ENCODE data around the gene SYT15.
"Not testable (repeated sequence)": the region's sequence is repeated elsewhere in the genome, so short reads cannot be mapped to it uniquely, and the experiment has no call there.

The SYT15 gene

GRCh38 chr10:46589589-46589988 is 10.7 kb downstream of the SYT15 start:
- not testable (repeated sequence) for DNase-seq

DNA sequence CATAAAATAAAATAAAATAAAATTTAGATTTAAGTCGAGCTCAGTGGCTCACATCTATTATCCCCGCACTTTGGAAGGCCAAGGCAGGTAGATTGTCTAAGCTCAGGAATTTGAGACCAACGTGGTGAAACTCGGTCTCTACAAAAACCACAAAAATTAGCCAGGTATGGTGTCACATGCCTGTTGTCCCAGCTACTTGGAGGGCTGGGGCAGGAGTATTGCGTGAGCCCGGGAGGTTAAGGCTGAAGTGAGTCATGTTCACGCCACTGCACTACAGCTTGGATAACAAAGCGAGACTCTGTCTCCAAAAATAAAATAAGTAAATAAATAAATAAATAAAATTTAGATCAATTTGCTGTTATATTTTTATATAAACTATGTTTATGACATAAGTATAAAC is 12.1 kb downstream of the SYT15 start:
- not testable (repeated sequence) for DNase-seq

DNA sequence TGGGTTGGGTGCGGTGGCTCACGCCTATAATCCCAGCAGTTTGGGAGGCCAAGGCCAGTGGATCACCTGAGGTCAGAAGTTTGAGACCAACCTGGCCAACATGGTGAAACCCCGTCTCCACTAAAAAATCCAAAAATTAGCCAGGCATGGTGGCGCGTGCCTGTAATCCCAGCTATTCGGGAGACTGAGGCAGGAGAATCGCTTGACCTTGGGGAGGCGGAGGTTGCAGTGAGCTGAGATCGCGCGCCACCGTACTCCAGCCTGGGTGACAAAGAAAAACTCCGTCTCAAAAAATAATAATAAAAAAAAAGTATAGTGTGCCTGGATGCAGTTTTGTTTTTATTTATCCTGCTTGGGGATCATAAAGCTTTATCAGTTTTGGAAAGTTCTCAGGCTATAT is 14.4 kb downstream of the SYT15 start:
- not testable (repeated sequence) for DNase-seq

DNA sequence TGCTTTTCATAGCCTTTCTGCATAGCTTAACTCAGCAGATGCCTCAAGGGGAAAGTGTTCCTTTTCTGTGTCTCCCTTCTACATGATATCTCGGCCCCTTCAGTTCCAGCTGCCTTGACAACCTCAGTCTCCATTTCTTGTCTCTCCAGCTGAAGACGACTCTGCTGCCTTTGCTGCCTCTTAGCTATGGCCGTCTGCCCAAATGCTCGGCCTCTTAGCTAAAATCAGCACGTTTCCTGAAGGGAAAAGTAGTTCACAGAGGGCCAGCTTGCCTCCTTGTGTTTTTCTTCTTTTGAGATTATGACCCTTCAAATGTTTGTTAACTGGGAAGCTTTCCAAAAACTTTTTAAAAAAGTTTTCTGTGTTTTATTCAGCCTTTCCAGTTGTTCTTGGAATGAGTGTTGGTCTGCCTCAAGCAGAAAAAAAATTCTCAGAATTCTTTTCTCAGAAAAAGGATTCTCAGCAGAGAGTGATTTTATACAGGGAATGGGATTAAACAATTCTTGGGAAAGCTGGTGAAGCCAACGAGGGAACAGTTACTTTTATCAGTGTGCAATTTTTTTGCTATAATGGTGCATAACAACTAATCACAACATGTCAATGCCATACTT is 15.6 kb downstream of the SYT15 start:
- DNase-seq: not testable (repeated sequence)

DNA sequence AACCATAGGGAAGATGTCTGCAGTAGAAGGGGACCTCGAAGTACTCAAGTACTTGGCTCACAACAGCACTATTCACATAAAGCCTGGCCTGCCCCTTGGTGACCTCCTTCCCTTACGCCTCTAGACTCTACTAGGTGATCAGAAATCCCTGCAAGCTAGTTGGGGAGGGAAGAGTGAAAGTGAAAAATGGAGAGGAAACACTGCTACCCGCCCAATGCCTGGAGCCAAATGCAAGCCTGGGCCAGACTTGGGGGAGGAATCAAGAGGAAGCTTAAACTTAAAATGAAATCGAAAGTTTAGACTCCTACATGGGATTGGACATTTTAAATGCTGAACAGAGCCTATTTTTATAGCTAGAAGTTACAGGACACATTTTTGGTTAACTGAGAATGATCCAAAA is 17.6 kb downstream of the SYT15 start:
- DNase-seq: not testable (repeated sequence)

GRCh38 chr10:46597616-46598246 is 18.8 kb downstream of the SYT15 start:
- not testable (repeated sequence) for DNase-seq

DNA sequence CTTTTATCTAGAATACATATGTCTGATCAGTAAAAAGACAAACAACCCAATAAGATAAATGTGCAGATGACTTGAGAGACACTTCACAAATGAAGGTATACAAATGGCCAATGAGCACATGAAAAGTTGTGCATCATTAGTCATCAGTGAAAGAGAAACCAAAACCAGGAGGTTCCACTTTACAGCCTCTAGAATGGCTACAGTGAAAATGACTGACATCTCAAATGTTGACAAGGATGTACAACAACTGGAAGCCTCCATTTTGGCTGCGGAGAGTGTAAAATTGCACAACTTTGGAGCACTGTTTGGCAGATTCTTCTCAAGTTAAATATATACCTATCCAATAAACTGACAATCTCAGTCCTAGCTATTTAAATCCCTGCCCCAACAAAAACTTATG is 21.6 kb downstream of the SYT15 start:
- DNase-seq: not testable (repeated sequence)

DNA sequence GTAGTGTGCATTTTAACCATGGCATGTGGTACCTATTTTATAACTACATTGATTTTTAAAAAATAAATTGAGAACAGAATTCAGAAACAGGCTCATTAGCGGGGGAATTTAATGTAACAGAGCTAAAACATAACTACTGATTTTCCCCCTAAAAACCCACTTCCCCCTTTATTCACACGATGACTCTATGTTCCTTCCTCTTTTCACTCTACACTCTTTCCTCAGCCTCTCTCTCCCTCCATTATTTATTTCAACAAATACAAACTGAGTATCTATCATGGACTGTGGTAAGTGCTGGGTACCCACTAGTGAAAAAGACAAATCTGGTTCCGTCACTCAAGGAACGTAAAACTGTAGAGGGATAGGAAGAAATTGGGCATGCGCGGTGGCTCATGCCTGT is 36.6 kb downstream of the SYT15 start:
- not testable (repeated sequence) for DNase-seq

DNA sequence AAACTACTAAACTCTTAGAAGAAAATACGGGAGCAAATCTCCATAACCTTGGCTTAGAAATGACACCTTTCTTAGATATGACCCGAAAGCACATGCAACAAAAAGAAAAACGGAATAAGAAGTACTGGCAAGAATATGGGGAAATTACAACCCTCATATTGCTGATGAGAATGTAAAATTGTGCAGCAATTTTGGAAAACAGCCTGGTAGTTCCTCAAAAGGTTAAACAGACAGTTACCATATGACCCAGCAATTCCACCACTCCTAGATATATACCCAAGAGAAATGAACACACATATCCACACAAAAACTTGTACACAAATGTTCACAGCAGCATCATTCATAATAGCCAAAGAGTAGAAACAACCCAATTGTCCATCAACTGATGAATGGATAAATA is 37.3 kb downstream of the SYT15 start:
- not testable (repeated sequence) for DNase-seq

- DNase-seq: not testable (repeated sequence)
Observed at GRCh38 chr10:46617134-46617533, 38.2 kb downstream of the SYT15 start.

DNA sequence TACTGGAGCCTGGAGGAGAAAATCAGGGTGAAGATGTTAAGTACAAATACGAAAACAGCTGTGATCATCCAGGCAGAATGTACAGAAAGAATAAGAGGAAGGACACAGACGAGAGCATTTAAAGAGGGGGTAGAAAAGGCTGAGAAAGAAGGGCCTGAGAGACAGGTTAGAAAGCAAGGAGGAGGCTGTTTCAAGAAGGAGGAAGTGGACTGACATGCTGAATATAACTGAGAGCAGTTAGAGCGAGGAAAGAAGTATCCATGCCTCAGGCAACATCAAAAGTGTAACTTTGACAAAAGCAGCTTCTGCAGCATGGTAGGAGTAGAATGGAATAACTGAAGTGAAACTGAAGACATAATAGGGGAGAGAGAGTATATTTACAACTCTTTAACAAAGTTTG is 39.0 kb downstream of the SYT15 start:
- DNase-seq: not testable (repeated sequence)

DNA sequence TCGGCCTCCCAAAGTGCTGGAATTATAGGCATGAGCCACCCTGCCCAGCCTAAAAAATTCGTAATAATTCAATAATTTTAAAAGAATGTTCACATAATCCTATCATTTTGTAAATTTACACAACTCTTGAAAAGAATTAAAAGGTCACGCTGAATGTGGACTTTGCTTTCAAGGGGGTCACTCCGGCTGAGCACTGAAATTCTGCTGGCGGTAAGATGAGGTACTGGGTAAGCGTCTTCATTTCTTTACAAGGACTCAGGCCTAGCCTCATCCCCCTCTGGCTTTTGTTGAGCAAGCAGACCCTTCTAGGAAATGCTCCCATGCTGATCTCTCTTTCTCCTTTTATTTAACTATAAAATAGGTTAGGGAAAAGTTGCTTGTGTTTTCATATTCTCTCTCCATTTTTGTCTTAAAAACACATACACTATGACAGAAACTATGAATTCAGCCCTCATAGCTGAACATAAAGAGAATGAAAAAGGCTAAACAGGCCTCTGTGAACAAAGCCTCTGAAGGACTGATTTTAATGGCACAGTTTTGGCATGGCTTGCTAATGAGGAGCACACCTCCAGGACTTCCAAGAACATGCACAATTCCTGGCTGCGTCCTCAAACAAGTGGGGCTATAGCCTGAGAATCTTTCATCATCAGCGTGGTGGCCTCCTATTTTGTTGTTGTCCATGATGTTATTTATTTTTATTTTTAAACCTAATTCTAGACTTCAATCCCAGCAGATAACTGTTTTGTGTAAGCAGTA is 45.1 kb downstream of the SYT15 start:
- DNase-seq: not testable (repeated sequence)

DNA sequence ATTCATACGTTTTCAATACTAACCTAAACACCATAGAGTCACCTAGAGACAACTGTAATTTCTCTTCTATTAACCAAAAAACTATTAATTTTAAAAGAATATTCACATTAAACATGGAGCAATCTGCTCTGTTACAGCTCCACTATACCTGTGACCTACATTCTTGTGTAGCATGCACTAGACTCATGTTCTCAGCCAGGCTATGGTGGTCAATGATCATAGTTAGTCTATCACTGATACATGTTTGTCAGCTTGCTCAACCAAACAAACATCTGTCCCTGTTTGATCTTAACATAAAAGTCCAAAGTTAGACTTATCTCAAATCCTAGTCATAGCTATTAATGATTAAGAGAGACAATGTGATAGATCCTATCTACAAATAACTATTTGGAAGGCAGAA is 50.9 kb downstream of the SYT15 start:
- not testable (repeated sequence) for DNase-seq

GRCh38 chr10:46630816-46631215 is 51.9 kb downstream of the SYT15 start:
- DNase-seq: not testable (repeated sequence)

DNA sequence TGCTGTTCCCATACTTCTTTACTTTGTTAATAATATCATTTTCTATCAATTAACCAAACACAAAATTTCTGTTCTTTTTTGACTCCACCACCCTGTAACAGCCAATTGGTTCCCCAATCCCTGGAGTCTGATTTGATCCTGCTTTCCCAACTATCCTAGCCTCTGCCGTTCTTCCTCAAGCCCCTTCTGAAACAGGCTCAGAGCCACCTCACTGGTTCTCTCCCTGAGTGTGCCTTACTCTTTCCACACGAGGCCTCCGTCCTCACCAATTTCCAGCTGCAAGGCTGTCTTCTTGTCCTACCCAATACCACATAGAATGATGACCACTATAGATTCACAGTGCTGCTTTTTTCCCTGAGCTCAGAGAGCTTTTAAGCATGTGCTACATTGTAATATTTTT is 52.8 kb downstream of the SYT15 start:
- not testable (repeated sequence) for DNase-seq

DNA sequence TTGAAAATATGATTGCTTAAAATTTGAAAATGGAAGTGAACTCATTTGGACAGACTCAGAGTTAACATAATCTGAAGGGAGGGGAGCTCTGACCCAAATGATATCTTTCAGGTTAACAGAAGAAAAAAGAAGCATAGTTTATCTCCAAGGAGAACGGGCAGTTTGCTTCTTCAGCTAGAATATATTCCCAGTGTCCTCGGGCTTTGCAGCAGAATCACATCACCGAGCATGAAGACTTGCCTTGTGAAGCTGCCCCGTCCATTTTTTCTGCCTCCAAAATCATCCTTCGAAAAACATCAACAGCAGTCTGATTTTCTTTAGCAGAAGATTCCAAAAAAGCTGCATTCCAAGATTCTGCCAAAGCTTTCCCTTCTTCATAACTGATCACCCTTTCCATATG is 55.8 kb downstream of the SYT15 start:
- not testable (repeated sequence) for DNase-seq

GRCh38 chr10:46635364-46635959 is 56.5 kb downstream of the SYT15 start:
- DNase-seq: not testable (repeated sequence)

DNA sequence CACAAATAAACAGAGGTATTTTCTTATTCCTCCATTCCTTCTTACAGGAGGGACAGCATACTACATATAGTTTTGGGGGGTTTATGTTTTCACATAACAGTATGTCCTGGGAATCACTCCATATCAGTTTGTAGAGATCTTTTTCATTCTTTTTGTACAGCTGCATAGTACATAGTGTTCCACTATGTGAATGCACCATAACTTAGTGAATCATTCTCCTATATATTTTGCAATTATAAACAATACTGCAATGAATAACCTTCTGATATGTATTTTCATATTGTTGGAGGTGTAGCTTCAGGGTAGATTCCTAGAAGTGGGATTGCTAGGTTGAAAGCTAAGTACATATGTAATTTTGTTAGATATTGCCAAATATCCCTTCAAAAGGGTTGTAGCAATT is 61.1 kb downstream of the SYT15 start:
- not testable (repeated sequence) for DNase-seq

All from C1 segment of cervical spinal cord (tissue), 14 donors.